ENCODE data around the gene ZNF507.
A peak's percentile ranks its signal among the peaks of the same experiment; 100 is the strongest.

ZNF507 gene

GRCh38 chr19:32352241-32352630 lies 6.8 kb downstream of the ZNF507 start:
- peaks cover 49% of the 10 kb centered on the region for H3K36me3 Mint-ChIP-seq
- H3K27me3 Mint-ChIP-seq = no peaks in the 10 kb centered on the region
- H3K4me3 Mint-ChIP-seq = no peak overlapping the region
- H3K27ac Mint-ChIP-seq = peak overlapping the region; percentile 19
- H3K9me3 Mint-ChIP-seq = no peaks in the 10 kb centered on the region
- H3K4me1 Mint-ChIP-seq = peaks cover 91% of the 10 kb centered on the region

DNA sequence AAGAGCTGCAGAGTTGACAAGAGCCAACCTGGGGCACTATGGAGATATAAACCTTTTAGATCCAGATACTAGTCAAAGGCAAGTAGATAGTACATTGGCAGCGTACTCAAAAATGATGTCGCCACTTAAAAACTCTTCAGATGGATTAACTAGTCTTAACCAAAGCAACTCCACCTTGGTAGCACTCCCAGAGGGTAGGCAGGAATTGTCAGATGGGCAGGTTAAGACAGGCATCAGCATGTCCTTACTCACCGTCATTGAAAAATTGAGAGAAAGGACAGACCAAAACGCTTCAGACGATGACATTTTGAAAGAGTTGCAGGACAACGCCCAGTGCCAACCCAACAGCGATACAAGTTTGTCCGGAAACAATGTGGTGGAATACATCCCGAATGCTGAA lies 8.9 kb downstream of the ZNF507 start:
- Mint-ChIP-seq H3K4me3 (no peak overlapping the region), H3K4me1 (peaks cover 83% of the 10 kb centered on the region), H3K9me3 (no peaks in the 10 kb centered on the region), H3K36me3 (peaks cover 47% of the 10 kb centered on the region), H3K27ac (no peak overlapping the region), H3K27me3 (no peaks in the 10 kb centered on the region)

DNA sequence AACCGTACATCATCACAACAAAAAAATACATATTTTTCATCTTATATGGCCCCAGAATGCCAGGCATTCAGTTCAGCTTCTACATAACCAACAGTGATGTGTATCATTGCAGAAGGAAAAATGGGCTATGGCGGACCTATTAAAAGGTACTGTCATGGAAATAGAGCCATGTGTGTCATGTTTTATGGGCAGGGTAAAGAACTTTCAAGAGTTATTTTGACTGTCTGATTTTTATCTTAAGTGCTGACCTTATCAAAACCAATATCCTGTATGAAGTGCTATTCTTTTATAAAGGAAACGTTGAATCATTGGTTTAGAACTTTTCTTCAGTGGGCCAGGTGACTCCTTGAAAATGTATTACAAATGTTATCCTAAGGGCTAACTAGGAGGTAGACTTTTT lies 9.9 kb downstream of the ZNF507 start:
- Mint-ChIP-seq H3K27ac (no peak overlapping the region), H3K27me3 (no peaks in the 10 kb centered on the region), H3K36me3 (peaks cover 40% of the 10 kb centered on the region)

DNA sequence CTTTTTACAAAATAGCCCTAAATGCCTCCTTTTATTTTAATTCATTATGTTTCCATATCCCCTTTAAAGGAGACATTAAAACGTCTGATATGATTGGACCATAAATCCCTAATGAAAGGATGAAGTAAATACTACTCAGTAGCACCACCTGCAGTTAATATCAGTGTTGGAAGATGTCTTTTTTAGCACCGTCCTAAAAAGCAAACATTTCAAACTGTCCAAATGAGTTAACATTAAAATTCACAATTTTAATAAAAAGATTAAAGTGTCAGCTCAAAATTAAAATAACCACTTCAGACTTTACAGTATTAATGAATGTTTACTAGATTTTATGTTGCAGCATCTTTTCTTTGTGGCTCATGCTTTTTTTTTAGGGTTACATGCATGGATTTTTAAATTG lies 12.3 kb downstream of the ZNF507 start:
- Mint-ChIP-seq H3K4me3 (no peak overlapping the region), H3K27me3 (no peaks in the 10 kb centered on the region), H3K27ac (no peak overlapping the region), H3K36me3 (peaks cover 34% of the 10 kb centered on the region), H3K9me3 (no peaks in the 10 kb centered on the region), H3K4me1 (peaks cover 68% of the 10 kb centered on the region)

More for the DNA sequence above, 9.9 kb downstream of the ZNF507 start:
- H3K4me1 Mint-ChIP-seq = peaks cover 78% of the 10 kb centered on the region
- H3K4me3 Mint-ChIP-seq = no peak overlapping the region
- no peaks in the 10 kb centered on the region for H3K9me3 Mint-ChIP-seq

GRCh38 chr19:32358321-32358720 lies 12.9 kb downstream of the ZNF507 start:
- H3K27ac Mint-ChIP-seq = no peak overlapping the region
- H3K27me3 Mint-ChIP-seq = no peaks in the 10 kb centered on the region
- peaks cover 31% of the 10 kb centered on the region for H3K36me3 Mint-ChIP-seq
- H3K4me1 Mint-ChIP-seq = peaks cover 70% of the 10 kb centered on the region
- no peak overlapping the region for H3K4me3 Mint-ChIP-seq
- H3K9me3 Mint-ChIP-seq = no peaks in the 10 kb centered on the region

DNA sequence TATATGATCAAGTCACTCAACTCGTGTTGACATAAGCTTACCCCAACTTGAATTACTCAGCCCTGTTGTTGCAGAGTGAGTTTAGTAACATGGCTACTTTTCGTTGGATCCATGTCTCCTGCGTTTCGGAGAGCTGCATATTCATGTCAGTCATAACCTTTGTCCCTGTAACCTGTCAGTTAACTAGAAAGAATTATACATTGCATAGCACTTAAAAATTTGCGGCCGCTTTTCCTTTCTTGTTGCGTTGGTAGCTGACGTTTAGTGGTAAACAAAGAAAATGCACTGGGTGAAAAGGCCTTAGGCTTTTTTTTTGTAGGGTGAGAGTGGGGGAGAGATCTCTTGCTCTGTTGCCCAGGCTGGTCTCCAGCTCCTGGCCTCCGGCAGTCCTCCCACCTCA lies 14.2 kb downstream of the ZNF507 start:
- H3K4me3 Mint-ChIP-seq = no peak overlapping the region
- peak overlapping the region; percentile 8 for H3K27ac Mint-ChIP-seq
- no peaks in the 10 kb centered on the region for H3K27me3 Mint-ChIP-seq
- no peaks in the 10 kb centered on the region for H3K9me3 Mint-ChIP-seq
- peaks cover 20% of the 10 kb centered on the region for H3K36me3 Mint-ChIP-seq
- H3K4me1 Mint-ChIP-seq = peaks cover 70% of the 10 kb centered on the region

GRCh38 chr19:32361574-32362317 lies 16.3 kb downstream of the ZNF507 start:
- no peak overlapping the region for H3K4me3 Mint-ChIP-seq
- H3K27me3 Mint-ChIP-seq = no peaks in the 10 kb centered on the region
- H3K36me3 Mint-ChIP-seq = peaks cover 25% of the 10 kb centered on the region
- H3K27ac Mint-ChIP-seq = no peak overlapping the region
- H3K4me1 Mint-ChIP-seq = peaks cover 72% of the 10 kb centered on the region
- no peaks in the 10 kb centered on the region for H3K9me3 Mint-ChIP-seq

GRCh38 chr19:32362318-32362691 lies 16.9 kb downstream of the ZNF507 start:
- Mint-ChIP-seq H3K9me3 (no peaks in the 10 kb centered on the region), H3K27ac (no peak overlapping the region), H3K4me1 (peaks cover 73% of the 10 kb centered on the region), H3K27me3 (no peaks in the 10 kb centered on the region), H3K36me3 (peaks cover 29% of the 10 kb centered on the region), H3K4me3 (no peak overlapping the region)

- Mint-ChIP-seq H3K9me3 (no peaks in the 10 kb centered on the region), H3K27me3 (no peaks in the 10 kb centered on the region), H3K4me1 (peaks cover 79% of the 10 kb centered on the region), H3K4me3 (no peak overlapping the region), H3K27ac (no peak overlapping the region), H3K36me3 (peaks cover 32% of the 10 kb centered on the region)
These were observed 17.8 kb downstream of the ZNF507 start for GRCh38 chr19:32363175-32363574.

GRCh38 chr19:32363632-32364031 lies 18.2 kb downstream of the ZNF507 start:
- Mint-ChIP-seq H3K36me3 (peaks cover 34% of the 10 kb centered on the region), H3K27me3 (no peaks in the 10 kb centered on the region), H3K4me1 (peaks cover 79% of the 10 kb centered on the region), H3K27ac (no peak overlapping the region), H3K4me3 (no peak overlapping the region), H3K9me3 (no peaks in the 10 kb centered on the region)

GRCh38 chr19:32364040-32364439 lies 18.6 kb downstream of the ZNF507 start:
- H3K36me3 Mint-ChIP-seq = peaks cover 34% of the 10 kb centered on the region
- H3K27me3 Mint-ChIP-seq = no peaks in the 10 kb centered on the region
- peaks cover 81% of the 10 kb centered on the region for H3K4me1 Mint-ChIP-seq
- H3K27ac Mint-ChIP-seq = no peak overlapping the region
- H3K4me3 Mint-ChIP-seq = no peak overlapping the region
- H3K9me3 Mint-ChIP-seq = no peaks in the 10 kb centered on the region

- no peaks in the 10 kb centered on the region for H3K27me3 Mint-ChIP-seq
- no peaks in the 10 kb centered on the region for H3K9me3 Mint-ChIP-seq
- H3K27ac Mint-ChIP-seq = no peak overlapping the region
- H3K4me3 Mint-ChIP-seq = no peak overlapping the region
- H3K4me1 Mint-ChIP-seq = peaks cover 71% of the 10 kb centered on the region
- H3K36me3 Mint-ChIP-seq = peaks cover 41% of the 10 kb centered on the region
These were observed 21.7 kb downstream of the ZNF507 start for GRCh38 chr19:32367063-32367462.

DNA sequence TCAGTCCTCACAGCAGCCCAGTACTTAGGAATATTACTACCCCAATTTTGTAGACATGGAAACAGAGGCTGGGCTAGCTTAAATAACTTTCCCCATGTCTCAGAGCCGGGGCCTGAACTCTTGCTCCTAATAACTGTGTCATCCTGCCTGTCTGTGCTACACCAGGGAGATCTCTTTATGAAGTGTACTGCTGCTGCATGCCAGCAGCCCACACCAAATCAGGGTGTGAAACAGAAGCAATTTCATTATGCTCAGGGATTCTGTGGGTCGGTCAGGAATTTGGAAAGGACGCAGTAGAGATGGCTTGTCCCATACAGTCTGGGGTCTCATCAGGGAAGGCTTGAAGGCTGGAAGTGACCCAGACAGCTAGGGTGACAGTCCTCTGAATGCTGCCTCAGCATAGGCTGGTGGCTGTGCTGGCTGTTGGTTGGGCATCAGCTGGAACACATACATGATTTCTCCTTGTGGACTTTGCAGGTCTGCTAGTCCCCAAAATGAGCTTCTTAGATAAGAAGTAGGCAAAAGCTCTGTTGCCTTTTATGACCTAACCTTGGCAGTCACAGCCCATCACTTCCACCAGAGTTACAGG lies 22.6 kb downstream of the ZNF507 start:
- Mint-ChIP-seq H3K36me3 (peaks cover 45% of the 10 kb centered on the region), H3K9me3 (no peaks in the 10 kb centered on the region), H3K4me3 (no peak overlapping the region), H3K27me3 (no peaks in the 10 kb centered on the region), H3K4me1 (peaks cover 61% of the 10 kb centered on the region), H3K27ac (peak overlapping the region; percentile 51)

DNA sequence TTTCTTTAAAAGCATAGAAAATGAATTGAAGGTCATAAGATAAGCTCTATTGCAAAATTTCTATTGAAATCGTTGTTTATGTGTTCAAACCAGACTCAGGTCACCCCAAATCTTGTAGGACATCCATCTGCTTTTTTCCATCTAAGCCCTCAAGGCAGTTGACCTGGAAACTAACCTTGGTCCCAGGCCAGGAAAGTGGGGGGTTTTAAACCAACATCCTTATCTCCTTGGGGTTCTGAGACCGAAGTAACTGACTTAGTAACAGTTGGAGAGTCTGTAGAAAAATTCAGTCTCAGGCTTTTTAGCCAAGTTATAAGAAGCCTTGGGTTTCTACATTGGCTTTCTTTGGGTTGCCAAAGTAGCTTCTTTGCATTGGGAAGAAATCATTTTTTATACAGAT lies 23.4 kb downstream of the ZNF507 start:
- Mint-ChIP-seq H3K27me3 (no peaks in the 10 kb centered on the region), H3K4me3 (no peak overlapping the region), H3K4me1 (peaks cover 54% of the 10 kb centered on the region), H3K36me3 (peaks cover 45% of the 10 kb centered on the region), H3K27ac (no peak overlapping the region), H3K9me3 (no peaks in the 10 kb centered on the region)

DNA sequence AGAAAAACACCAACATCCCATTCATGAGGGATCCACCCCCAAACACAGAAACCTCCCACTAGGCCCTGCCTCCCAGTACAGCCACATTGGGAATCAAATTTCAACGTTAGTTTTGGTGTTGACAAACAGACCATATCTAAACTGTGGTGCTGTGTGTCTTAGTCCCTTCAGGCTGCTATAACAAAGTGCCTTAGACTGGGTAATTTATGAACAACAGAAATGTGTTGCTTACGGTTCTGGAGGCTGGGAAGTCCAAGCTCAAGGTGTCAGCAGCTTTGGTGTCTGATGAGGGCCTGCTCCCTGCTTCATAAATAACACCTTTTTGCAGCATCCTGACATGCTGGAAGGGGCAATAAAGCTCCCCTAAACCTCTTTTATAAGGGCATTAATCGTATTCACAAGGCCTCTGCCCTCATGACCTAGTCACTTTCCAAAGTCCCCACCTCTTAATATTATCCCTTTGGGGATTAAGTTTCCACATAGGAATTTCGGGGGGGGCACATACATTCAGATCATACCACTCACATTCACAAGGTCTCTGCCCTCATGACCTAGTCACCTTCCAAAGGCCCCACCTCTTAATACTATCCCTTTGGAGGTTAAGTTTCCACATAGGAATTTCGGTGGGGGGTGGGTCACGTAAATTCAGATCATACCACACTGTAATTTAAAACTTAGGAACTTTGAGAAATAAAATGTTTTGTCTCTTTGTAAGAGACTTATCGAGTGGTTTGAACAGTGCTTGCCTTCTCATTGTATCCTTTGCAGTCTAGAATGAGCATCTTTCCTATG lies 27.5 kb downstream of the ZNF507 start:
- H3K9me3 Mint-ChIP-seq = no peaks in the 10 kb centered on the region
- no peak overlapping the region for H3K27ac Mint-ChIP-seq
- peaks cover 18% of the 10 kb centered on the region for H3K4me1 Mint-ChIP-seq
- no peaks in the 10 kb centered on the region for H3K27me3 Mint-ChIP-seq
- H3K36me3 Mint-ChIP-seq = peaks cover 38% of the 10 kb centered on the region
- no peak overlapping the region for H3K4me3 Mint-ChIP-seq

Measured in activated naive CD4-positive, alpha-beta T cell treated with anti-CD3 and anti-CD28 coated beads, Interleukin-2, amount 50 U/mL, for 24 hours (primary cell).